K562 (cell line): ENCODE results near the gene GRM5. TPM values are rescaled to one million over a fixed set of nuclear protein-coding genes. Genes with fewer than 3 reads are reported as not detected.

ENCODE experiments used
- BHLHE40 ChIP-seq: IDR thresholded peaks from 2 replicates; pipeline ENCODE4 v1.6.1; 2011; ENCODE audit warnings: low read length, improper control_type of control experiment
- HEY1 ChIP-seq: fragments of 250-450 bp; sonication (Bioruptor Pico); IDR thresholded peaks from 2 replicates; pipeline ENCODE4 v1.5.0; 2020; ENCODE audit warnings: mild to moderate bottlenecking, moderate library complexity, borderline replicate concordance
- HNRNPL ChIP-seq: fragments of 200-400 bp; formaldehyde crosslinking; IDR thresholded peaks from 2 replicates; pipeline ENCODE4 v1.6.1; 2017; ENCODE audit warnings: low read depth, mild to moderate bottlenecking, low read length
- POLR2AphosphoS2 ChIP-seq: IDR thresholded peaks from 2 replicates; pipeline ENCODE4 v1.6.1; 2012; ENCODE audit warnings: low read length, improper control_type of control experiment
- RBM39 ChIP-seq: fragments of 200-400 bp; formaldehyde crosslinking; optimal IDR thresholded peaks from 2 replicates; pipeline ENCODE3; 2018; ENCODE audit warnings: low read depth, low read length
- RUNX1 ChIP-seq: sonication (generic); IDR thresholded peaks from 2 replicates; pipeline ENCODE4 v1.6.1; 2016; ENCODE audit warnings: antibody characterized with exemption, low read depth
- SMARCC2 ChIP-seq: fragments of 450-650 bp; IDR thresholded peaks from 2 replicates; pipeline ENCODE4 v1.6.1; 2017; ENCODE audit warnings: antibody characterized with exemption, moderate library complexity, mild to moderate bottlenecking, low read depth
- TAF1 ChIP-seq: IDR thresholded peaks from 2 replicates; pipeline ENCODE4 v1.6.1; 2011; ENCODE audit warnings: mild to moderate bottlenecking, low read length, moderate library complexity; ENCODE audit not compliant: insufficient read depth, control insufficient read depth, severe bottlenecking; ENCODE audit errors: extremely low read depth
- ZNF217 ChIP-seq: sonication (generic); formaldehyde crosslinking; IDR thresholded peaks from 2 replicates; pipeline ENCODE4 v1.8.0; 2022; ENCODE audit warnings: mild to moderate bottlenecking, missing genetic modification reagents
- ZNF778 ChIP-seq: fragments of 450-650 bp; formaldehyde crosslinking; IDR thresholded peaks from 2 replicates; pipeline ENCODE4 v1.4.0; 2020; ENCODE audit warnings: mild to moderate bottlenecking, moderate library complexity
- polyA plus RNA-seq, 8 experiments: library from polyadenylated mRNA; depleted of rRNA in 4 of 8; stranded (reverse) in 5 of 8; unstranded in 3 of 8; fragments of >200 nt; fragmentation: Nextera tagmentation in 2 of 8; fragmentation: Illumina TruSeq in 1 of 8; extraction: Ambion mirVana in 2 of 8; extraction: Trizol in 1 of 8; gene quantifications; 2 replicates each; pipeline versions ENCODE4 v1.2.1 to v1.2.3, GENCODE V29; 2011 to 2014; ENCODE audit warnings: inconsistent platforms in 1 of 8, missing spikeins in 1 of 8
- total RNA-seq, 7 experiments: library from RNA; depleted of rRNA in 6 of 7; stranded (reverse); fragments of >200 nt in 6 of 7; fragmentation: Illumina TruSeq in 2 of 7; extraction: Trizol in 2 of 7; gene quantifications; 2 replicates each; pipeline versions ENCODE4 v1.2.1 to v1.2.3, GENCODE V29; 2011 to 2021; ENCODE audit warnings: low replicate concordance in 1 of 7
- TF ChIP-seq, protein P1 (sequence below), 2 experiments: fragments of 450-650 bp in 1 of 2; sonication (generic) in 1 of 2; formaldehyde crosslinking in 1 of 2; IDR thresholded peaks in 1 of 2; conservative IDR thresholded peaks in 1 of 2; 2 replicates each; pipeline versions ENCODE4 v1.6.1 to v1.8.1; 2016 to 2023; ENCODE audit warnings: mild to moderate bottlenecking in 2 of 2, moderate library complexity in 2 of 2, inconsistent platforms in 1 of 2, missing genetic modification reagents in 1 of 2
- TF ChIP-seq, protein P2 (sequence below): fragments of 450-650 bp; conservative IDR thresholded peaks from 2 replicates; pipeline ENCODE4 v1.6.1; 2016; ENCODE audit warnings: missing genetic modification characterization, low read depth, mild to moderate bottlenecking, control low read depth, missing compliant biosample characterization
- TF ChIP-seq, protein P3 (sequence below): fragments of 250-450 bp; sonication (Bioruptor Pico); IDR thresholded peaks from 2 replicates; pipeline ENCODE4 v1.8.0; 2021; ENCODE audit warnings: moderate library complexity, mild to moderate bottlenecking, inconsistent platforms

The GRM5 gene
- total and polyA plus RNA-seq, 9 of the 15 experiments (the other 6 are each of a cell fraction or from before 2014, with no cell fraction given), result not detected

DNA sequence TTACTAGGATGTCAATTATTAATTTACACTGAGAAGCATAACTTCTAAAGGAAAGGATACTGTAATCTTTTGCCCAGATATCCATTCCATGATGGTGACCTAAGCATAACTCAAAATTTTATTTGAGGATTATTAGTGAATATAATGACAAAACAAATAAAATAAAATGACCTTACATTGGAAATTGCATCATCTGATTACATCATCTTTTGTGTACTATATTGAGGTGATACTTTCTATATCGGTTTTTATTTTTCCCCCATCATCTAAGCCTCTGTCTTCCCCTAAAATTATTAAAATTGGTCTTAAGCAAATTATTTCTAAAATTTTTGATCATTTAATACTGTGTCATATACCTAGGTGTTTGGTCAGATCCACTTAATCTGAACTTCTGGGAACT lies 578.1 kb downstream of the GRM5 start (continued):
- TF ChIP-seq, protein P1, sequence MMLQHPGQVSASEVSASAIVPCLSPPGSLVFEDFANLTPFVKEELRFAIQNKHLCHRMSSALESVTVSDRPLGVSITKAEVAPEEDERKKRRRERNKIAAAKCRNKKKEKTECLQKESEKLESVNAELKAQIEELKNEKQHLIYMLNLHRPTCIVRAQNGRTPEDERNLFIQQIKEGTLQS (IDR thresholded peaks at IDR 0.05), result peak; percentile 93
- TF ChIP-seq, protein P1 (CRISPR knock-in tag; conservative IDR thresholded peaks at IDR 0.05), result no peak
- no peak for TF ChIP-seq SMARCC2
- no peak for TF ChIP-seq BHLHE40
- TF ChIP-seq, protein P2, sequence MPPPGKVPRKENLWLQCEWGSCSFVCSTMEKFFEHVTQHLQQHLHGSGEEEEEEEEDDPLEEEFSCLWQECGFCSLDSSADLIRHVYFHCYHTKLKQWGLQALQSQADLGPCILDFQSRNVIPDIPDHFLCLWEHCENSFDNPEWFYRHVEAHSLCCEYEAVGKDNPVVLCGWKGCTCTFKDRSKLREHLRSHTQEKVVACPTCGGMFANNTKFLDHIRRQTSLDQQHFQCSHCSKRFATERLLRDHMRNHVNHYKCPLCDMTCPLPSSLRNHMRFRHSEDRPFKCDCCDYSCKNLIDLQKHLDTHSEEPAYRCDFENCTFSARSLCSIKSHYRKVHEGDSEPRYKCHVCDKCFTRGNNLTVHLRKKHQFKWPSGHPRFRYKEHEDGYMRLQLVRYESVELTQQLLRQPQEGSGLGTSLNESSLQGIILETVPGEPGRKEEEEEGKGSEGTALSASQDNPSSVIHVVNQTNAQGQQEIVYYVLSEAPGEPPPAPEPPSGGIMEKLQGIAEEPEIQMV (tag), result no peak
- TF ChIP-seq ZNF778 (CRISPR knock-in tag), result no peak
- TF ChIP-seq, protein P3, sequence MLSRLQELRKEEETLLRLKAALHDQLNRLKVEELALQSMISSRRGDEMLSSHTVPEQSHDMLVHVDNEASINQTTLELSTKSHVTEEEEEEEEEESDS (CRISPR knock-in tag), result no peak
- TF ChIP-seq HEY1 (CRISPR knock-in tag), result no peak
- no peak for TF ChIP-seq RBM39
- TF ChIP-seq HNRNPL, result no peak
- no peak for TF ChIP-seq RUNX1
- TF ChIP-seq POLR2AphosphoS2, result no peak
- TF ChIP-seq TAF1, result no peak
- TF ChIP-seq ZNF217 (CRISPR knock-in tag), result no peak
